Measurements from ENCODE around the gene YTHDC2. TPM values are rescaled to one million over a fixed set of nuclear protein-coding genes. Genes with fewer than 3 reads are reported as not detected.
"Not testable (repeated sequence)": the region's sequence is repeated elsewhere in the genome, so short reads cannot be mapped to it uniquely, and the experiment has no call there.

YTHDC2 gene
- total RNA-seq, 1 donor from 2014 or later = 20.1 TPM

DNA sequence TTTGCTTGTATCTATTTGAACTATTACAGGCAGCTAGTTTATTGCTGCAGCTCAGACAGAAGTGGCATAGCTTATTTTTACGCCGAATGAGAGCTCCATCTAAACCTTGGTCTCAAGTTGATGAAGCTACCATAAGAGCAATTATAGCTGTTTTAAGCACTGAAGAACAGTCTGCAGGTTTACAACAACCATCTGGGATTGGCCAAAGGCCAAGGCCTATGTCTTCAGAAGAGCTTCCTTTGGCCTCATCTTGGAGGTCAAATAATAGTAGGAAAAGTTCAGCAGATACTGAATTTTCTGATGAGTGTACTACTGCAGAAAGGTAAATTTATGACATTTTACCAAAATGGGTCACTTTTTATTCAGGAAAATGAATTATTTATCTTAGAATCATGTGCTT lies 67.9 kb downstream of the YTHDC2 start:
- no peak overlapping the region for H3K4me3 Mint-ChIP-seq (ENCODE audit: unreplicated experiment)
- no peaks in the 10 kb centered on the region for H3K27me3 Mint-ChIP-seq (ENCODE audit: low read depth)
- no peaks in the 10 kb centered on the region for H3K4me1 Mint-ChIP-seq (ENCODE audit: low read depth)
- DNase-seq (ENCODE audit: low spot score) = no peak
- peaks cover 13% of the 10 kb centered on the region for H3K36me3 Mint-ChIP-seq (ENCODE audit: low read depth)
- no peaks in the 10 kb centered on the region for H3K9me3 Mint-ChIP-seq (ENCODE audit: low read depth)
- no peak overlapping the region for H3K27ac Mint-ChIP-seq (ENCODE audit: unreplicated experiment)
- TF ChIP-seq, protein P1, sequence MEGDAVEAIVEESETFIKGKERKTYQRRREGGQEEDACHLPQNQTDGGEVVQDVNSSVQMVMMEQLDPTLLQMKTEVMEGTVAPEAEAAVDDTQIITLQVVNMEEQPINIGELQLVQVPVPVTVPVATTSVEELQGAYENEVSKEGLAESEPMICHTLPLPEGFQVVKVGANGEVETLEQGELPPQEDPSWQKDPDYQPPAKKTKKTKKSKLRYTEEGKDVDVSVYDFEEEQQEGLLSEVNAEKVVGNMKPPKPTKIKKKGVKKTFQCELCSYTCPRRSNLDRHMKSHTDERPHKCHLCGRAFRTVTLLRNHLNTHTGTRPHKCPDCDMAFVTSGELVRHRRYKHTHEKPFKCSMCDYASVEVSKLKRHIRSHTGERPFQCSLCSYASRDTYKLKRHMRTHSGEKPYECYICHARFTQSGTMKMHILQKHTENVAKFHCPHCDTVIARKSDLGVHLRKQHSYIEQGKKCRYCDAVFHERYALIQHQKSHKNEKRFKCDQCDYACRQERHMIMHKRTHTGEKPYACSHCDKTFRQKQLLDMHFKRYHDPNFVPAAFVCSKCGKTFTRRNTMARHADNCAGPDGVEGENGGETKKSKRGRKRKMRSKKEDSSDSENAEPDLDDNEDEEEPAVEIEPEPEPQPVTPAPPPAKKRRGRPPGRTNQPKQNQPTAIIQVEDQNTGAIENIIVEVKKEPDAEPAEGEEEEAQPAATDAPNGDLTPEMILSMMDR (IDR thresholded peaks at IDR 0.05) = no peak

DNA sequence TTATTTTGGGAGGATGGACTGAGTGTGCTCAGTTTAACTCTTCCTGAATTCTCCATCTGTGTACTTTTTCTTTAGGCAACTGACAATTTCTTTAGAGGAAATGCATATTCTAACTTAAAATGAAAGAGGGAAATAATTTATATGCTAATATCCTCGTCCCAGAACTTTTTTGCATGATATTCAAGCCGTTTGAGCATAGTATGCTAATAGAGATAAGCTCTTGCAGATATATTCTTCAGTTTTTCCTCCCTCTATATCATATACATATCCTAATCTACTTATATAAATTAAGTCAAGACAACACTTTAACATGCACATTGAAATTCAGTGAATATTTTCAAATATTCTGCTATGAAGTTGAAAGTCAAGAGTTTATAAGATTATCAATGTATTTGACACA lies 84.7 kb downstream of the YTHDC2 start:
- no peak overlapping the region for H3K4me3 Mint-ChIP-seq (ENCODE audit: unreplicated experiment)
- H3K9me3 Mint-ChIP-seq (ENCODE audit: low read depth) = no peaks in the 10 kb centered on the region
- no peak for DNase-seq (ENCODE audit: low spot score)
- H3K27ac Mint-ChIP-seq (ENCODE audit: unreplicated experiment) = no peak overlapping the region
- H3K4me1 Mint-ChIP-seq (ENCODE audit: low read depth) = no peaks in the 10 kb centered on the region
- peaks cover 16% of the 10 kb centered on the region for H3K36me3 Mint-ChIP-seq (ENCODE audit: low read depth)
- TF ChIP-seq, protein P1 (IDR thresholded peaks at IDR 0.05) = no peak
- H3K27me3 Mint-ChIP-seq (ENCODE audit: low read depth) = no peaks in the 10 kb centered on the region

DNA sequence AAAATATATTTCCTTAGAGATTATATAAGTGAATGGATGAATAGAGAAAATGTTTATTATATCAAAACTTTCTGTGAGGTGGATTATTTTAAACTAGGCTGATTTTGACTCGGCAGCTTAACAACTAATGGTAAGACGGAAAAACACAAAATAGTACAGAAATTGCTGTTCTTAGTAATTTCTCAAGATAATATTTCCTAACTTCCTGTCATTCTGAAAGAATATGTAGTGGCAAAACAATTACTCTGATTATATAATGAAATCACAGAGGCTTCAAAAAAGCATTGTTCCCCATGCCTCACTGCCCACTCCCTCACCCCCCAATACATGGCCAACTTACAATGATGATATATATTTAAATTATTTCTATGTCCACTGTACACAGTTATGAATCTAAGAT lies 85.4 kb downstream of the YTHDC2 start:
- no peaks in the 10 kb centered on the region for H3K4me1 Mint-ChIP-seq (ENCODE audit: low read depth)
- no peak for DNase-seq (ENCODE audit: low spot score)
- no peaks in the 10 kb centered on the region for H3K9me3 Mint-ChIP-seq (ENCODE audit: low read depth)
- H3K27me3 Mint-ChIP-seq (ENCODE audit: low read depth) = no peaks in the 10 kb centered on the region
- TF ChIP-seq, protein P1 (IDR thresholded peaks at IDR 0.05) = no peak
- H3K36me3 Mint-ChIP-seq (ENCODE audit: low read depth) = peaks cover 12% of the 10 kb centered on the region
- H3K4me3 Mint-ChIP-seq (ENCODE audit: unreplicated experiment) = no peak overlapping the region
- no peak overlapping the region for H3K27ac Mint-ChIP-seq (ENCODE audit: unreplicated experiment)

DNA sequence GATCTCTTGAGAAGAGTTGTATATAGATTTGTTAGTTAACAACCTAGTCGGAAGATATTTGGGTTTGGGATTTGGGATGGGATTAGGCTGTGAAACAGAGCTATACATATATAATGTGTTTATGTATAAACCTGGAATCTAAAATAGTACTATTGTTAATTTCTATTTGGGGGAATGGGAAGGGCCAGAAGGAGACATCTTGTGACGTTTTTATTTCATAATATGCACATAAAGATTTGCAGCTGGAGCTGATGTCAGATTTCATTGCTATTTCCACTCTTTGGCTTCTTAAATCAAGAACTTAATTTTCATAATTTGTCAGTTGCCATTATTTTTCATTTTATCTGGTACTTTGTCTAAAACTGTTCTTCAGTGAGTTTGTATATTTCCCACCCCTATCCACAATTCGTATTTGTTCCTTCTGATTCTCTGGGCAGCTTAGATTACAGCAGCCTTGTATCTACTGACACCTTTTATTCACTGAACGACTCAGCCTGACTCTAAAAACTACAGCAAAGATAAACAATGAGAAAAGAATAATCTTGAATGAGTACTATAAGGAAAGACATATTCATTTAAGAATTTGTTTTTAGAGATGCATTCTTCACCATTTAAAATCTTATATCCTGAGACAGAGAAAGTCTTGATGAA lies 86.9 kb downstream of the YTHDC2 start:
- H3K9me3 Mint-ChIP-seq (ENCODE audit: low read depth) = no peaks in the 10 kb centered on the region
- no peaks in the 10 kb centered on the region for H3K4me1 Mint-ChIP-seq (ENCODE audit: low read depth)
- no peak overlapping the region for H3K4me3 Mint-ChIP-seq (ENCODE audit: unreplicated experiment)
- TF ChIP-seq, protein P1 (IDR thresholded peaks at IDR 0.05) = no peak
- H3K27me3 Mint-ChIP-seq (ENCODE audit: low read depth) = no peaks in the 10 kb centered on the region
- DNase-seq (ENCODE audit: low spot score) = no peak
- H3K27ac Mint-ChIP-seq (ENCODE audit: unreplicated experiment) = no peak overlapping the region
- H3K36me3 Mint-ChIP-seq (ENCODE audit: low read depth) = peaks cover 6% of the 10 kb centered on the region

DNA sequence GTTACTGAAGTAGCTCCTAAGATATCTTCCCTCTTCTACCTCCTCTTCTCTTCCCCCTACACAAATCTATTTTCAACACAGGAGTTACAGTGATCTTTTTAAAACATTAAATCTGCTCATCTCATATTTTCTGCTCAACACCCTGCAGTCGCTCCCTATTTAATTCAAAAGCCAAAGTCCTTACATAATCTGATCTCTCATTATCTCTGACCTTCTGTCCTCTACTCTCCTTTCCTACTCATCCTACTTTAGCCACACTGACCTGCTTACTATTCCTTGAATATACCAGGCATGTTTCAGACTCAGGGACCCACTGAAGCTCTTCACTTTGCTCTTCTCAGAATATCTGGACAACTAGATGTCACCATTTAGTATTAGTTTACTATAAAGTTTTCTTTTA lies 87.9 kb downstream of the YTHDC2 start:
- Mint-ChIP-seq H3K4me1 (ENCODE audit: low read depth) (peaks cover 5% of the 10 kb centered on the region), H3K9me3 (ENCODE audit: low read depth) (no peaks in the 10 kb centered on the region), H3K36me3 (ENCODE audit: low read depth) (peaks cover 6% of the 10 kb centered on the region), H3K27me3 (ENCODE audit: low read depth) (no peaks in the 10 kb centered on the region), H3K4me3 (ENCODE audit: unreplicated experiment) (no peak overlapping the region), H3K27ac (ENCODE audit: unreplicated experiment) (no peak overlapping the region)
- no peak for DNase-seq (ENCODE audit: low spot score)
- TF ChIP-seq, protein P1 (IDR thresholded peaks at IDR 0.05) = no peak

DNA sequence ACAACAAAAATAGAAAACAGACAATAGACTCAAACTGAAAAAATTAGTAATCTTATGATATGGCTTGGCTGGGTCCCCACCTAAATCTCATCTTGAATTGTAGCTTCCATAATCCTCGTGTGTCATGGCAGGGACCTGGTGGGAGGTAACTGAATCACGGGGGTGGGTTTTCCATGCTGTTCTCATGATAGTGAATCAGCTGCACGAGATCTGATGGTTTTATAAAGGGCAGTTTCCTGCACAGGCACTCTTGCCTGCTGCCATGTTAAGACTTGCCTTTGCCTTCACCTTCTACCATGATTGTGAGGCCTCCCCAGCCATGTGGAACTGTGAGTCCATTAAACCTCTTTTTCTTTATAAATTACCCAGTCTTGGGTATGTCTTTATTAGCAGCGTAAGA lies 89.8 kb downstream of the YTHDC2 start:
- H3K4me1 Mint-ChIP-seq (ENCODE audit: low read depth); H3K27me3 Mint-ChIP-seq (ENCODE audit: low read depth); H3K36me3 Mint-ChIP-seq (ENCODE audit: low read depth); H3K9me3 Mint-ChIP-seq (ENCODE audit: low read depth); DNase-seq (ENCODE audit: low spot score); H3K4me3 Mint-ChIP-seq (ENCODE audit: unreplicated experiment); H3K27ac Mint-ChIP-seq (ENCODE audit: unreplicated experiment): not testable (repeated sequence)
